ENCODE results near the gene TCF4.

Gene TCF4

DNA sequence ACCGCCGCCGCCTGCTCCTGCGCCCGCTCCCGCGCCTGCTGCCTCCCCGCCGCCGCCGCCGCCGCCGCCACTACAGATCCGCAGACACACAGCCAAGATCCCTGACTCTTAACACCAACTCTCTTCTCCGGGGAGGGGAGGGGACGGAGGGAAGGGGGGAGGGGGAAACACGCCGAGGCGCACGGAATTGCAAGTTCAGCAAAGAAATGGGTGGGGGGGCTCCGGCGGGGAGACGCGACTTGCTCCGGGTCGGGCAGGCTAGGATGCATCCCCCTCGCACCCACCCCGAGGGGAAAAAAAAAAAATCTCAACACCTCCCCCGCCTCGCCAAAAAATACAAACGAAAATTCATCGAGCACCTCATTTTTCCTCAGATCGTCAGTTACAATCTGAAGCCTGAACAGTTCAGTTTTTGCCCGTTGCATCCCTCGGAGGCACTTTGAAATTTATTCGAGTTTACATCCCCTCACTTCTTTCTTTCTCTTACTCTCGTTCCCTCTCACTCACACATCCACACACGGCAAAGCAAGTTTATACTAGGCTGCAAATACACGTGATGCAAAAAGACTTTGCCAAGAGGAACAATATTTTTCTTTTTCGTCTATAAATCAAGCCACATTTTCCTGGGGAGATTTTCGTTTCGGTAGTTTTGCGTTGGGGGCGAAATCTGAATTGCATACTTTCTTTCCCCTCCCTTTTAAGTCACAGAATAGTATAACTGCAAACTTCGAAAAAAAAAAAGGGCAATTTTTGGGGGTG lies at the start of gene TCF4:
TCF4 (minus strand) TSS at position 82 of the 759 bp plus-strand sequence. CDS start 1,076 bp downstream, outside the sequence.
- peak; percentile 59 to 96 (median 85) for DNase-seq

DNA sequence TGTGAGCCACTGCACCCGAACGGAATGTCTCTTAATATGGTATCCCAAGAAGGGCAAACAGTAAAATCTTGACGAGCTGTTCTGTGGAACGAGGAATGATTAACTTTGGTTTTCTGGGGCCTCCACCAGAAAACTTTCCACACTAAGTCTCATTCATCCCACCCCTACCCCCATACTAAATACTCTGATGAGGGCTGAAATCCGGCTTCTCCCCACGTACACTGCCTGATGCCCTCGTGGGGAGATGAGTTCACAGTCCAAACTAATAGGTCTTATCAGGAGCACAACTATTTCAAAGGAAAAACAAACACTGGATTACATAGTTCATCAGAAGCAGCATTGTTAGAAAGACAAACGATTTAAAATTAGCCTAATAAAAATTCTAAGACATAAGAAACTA lies 49.2 kb upstream of the TCF4 start:
- no peak for DNase-seq

GRCh38 chr18:55635439-55635838 lies 47.4 kb upstream of the TCF4 start:
- DNase-seq, result no peak

GRCh38 chr18:55634545-55634944 lies 46.6 kb upstream of the TCF4 start:
- no peak for DNase-seq

DNA sequence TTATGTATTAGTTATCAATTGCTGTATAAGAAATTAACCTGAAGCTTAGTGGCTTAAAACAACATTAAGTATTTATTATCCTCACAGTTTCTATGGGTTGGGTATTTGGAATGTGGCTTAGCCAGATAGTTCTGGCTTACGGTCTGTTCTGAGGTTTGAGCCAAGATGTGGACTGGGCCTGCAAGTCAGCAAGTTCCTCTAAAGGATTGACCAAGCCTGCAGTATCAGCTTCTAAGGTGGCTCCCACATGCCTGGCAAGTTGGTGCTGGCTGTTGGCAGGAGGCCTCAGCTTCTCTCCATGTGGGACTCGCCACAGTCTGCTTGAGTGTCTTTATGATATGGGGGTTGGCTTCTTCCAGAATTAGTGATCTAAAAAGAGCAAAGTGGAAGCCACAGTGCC lies 45.0 kb upstream of the TCF4 start:
- DNase-seq, result no peak

GRCh38 chr18:55629133-55629532 lies 41.1 kb upstream of the TCF4 start:
- DNase-seq, result no peak

GRCh38 chr18:55627007-55627406 lies 39.0 kb upstream of the TCF4 start:
- DNase-seq, result no peak

GRCh38 chr18:55625901-55626300 lies 37.9 kb upstream of the TCF4 start:
- DNase-seq, result no peak

- no peak for DNase-seq
Measured at GRCh38 chr18:55623626-55624025, 35.6 kb upstream of the TCF4 start.

GRCh38 chr18:55610506-55610905 lies 22.5 kb upstream of the TCF4 start:
- no peak for DNase-seq

GRCh38 chr18:55609160-55609825 lies 21.3 kb upstream of the TCF4 start:
- no peak for DNase-seq

GRCh38 chr18:55608497-55608896 lies 20.5 kb upstream of the TCF4 start:
- DNase-seq, result no peak

GRCh38 chr18:55607773-55608172 lies 19.8 kb upstream of the TCF4 start:
- DNase-seq, result peak in 2 of 3 experiments; percentile 41 to 86

GRCh38 chr18:55605733-55606338 lies 17.8 kb upstream of the TCF4 start:
- no peak for DNase-seq

DNA sequence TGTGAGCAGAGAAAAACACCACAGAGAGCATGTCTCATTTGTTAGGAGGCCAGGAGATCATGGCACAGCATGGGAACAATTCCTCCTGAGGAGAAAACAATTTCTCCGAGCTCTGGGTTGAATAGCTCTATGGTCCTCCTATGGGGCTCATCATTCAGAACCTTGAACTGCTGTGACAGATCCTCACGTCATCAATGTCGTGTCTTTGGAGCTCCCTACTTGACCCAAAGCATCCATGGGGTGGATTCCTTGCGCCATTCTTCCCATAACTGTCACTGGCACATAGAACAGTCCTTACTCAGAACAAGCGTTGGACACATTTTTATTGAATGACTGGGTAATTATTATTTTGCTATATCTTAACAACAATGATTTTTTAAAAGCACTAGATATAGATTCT lies 15.8 kb upstream of the TCF4 start:
- DNase-seq, result no peak

DNA sequence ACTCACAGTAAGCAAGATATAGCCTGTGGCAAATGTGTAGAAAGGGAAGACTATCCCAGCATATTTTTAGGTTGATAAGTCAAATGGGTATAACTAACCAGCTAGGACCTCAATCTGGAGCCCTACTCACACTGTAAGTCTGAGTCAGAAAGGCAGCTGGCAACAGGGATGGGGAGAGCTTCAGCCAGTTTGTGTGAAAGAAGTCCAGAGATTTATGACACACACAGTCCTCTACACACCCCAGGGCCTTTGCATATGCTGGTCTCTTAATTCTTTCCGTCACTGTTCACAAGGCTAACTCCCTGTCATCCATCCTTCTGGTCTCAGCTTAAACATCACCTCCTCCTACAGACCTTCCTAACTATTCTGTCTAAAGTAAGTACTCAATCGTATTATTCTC lies 5.9 kb upstream of the TCF4 start:
- DNase-seq, result no peak

DNA sequence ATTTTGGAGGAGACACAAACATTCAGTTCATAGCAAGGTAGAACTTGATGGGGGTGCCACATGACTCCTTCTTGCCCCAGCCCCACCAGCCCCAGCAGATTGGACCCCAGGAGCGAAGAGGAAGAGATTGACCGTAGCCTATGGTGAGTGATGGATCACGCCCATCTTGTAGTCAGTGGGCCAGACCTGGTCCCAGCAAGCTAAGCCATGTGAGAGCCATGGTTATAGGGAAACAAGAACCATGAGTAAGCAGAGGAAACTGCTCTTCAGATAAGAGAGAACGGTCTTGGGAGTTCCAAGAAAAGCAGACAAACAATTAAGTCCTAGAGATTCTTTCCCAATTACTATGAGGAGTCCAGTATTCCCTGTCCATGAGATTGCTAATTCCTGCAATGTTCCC lies 4.6 kb upstream of the TCF4 start:
- DNase-seq, result no peak

DNA sequence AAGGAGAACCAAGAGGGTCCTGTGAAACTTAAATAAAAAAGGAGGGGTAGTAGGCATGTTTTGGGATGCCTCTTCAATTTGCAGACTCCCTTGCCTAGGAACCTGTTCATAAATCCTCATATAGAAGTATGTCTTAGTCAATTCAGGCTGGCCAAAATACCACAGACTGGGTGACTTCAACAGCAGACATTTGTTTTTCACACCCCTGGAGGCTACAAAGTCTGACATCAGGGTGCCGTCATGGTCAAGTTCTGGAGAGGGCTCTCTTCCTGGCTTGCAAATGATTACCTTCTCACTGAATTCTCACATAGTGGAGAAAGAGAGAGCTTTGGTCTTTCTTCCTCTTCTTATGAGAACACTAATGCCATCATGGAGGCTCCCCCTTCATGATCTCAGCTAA lies 4.1 kb upstream of the TCF4 start:
- no peak for DNase-seq

GRCh38 chr18:55589625-55590291 lies 1.8 kb upstream of the TCF4 start:
- peak; percentile 94 to 100 (median 99) for DNase-seq

DNA sequence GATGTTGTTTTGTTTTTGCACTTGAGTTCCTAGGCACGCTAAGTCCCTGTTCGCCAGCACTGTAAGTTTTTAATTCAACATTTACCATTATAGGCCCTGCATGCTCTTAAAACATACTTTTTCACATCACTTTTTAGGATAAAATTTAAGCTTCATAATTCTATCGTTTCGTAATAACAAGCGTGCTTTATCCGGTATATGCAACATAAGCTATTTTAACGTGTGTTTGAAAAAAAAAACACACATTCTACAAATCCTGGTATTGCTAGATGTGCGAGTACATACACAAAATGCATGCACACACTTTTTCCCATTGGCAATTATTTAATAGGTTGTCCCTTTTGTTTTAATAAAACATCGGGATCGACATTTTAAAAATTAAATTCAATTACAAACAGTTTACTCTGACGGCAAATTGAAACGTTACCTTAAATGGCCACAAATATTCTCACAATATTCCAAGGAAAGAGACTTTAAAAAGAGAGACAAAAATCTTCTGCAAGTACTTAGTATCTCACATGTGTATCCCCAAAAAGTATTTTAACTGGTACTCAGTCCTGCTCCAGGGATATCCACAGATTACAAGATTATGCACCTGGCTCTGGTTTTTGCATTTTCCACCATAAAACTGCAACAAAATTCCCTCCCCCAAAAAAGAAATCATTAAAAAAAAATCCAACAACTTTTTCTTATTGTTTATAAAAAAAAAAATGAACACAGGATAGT lies 1.0 kb upstream of the TCF4 start:
- peak; percentile 40 to 94 (median 77) for DNase-seq

DNA sequence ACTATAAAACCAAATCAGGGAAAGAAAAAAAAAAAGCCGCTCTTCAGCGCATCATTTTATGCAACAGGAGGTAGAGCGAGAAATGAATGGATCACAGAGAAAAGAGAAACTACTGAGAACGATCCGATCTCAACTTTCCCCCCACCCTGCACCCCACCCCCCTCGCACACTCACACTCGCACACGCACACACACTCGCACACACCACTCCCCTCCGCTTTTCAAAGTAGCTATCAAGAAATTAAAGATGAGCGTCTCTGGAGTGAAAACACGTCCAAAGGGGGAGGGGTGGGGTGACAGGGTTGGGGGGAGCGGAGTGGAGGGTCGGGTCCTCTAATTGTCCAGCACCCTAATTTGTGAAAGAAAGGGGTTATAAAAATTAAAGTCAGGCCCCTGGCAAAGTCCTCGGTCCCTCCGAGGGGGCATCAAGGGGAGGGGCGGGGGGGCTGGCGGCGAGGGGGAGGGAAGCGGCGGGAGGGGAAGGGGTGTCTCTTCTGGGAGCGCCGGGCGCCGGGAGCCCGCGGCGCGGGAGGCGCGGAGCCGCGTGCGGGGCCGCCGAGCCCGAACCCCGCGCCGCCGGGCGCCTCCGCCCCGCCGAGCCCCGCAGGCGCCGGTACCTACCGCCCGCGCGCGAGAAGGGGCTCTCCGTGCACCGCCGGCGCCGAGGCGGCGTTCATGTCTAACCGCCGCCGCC lies 428 bp downstream of the TCF4 start:
- DNase-seq, result peak; percentile 49 to 92 (median 83)

DNA sequence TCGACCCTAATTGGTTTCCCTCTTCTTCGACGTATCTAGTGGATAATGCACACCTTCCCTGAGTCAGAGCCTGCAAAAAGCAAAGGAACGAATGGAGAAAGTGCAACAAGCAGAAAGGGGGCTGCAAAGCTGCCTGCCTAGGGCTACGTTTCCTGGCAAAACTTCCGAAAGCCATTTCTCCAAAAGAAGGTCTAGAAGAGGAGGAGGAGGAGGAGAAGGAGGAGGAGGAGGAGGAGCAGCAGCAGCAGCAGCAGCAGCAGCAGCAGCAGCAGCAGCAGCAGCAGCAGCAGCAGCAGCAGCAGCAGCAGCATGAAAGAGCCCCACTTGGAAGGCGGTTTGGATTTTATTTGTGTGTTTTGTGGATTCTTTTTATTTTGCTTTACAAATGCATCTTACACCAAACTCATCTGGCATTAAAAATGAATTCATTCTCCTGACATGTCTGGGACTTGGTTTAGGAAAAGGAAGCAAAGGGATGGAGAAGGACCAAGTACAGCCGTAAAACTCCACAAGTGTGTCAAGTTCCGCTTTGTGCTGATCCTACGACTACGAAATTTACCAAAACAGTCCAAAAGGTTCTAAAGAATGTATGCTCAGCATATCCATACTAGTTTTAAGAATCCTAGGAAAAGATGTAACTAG lies 2.0 kb downstream of the TCF4 start:
- DNase-seq, result peak in 2 of 3 experiments; percentile 71 to 83

All from NCI-H1417 (cell line).